Peyer's patch (tissue), 4 donors: ENCODE results near the gene MS4A10.

Experiments
- POLR2A ChIP-seq, 2 donors: fragments of 450-650 bp; IDR thresholded peaks; one replicate each; pipeline ENCODE4 v1.5.1; 2017; ENCODE audit warnings: antibody characterized with exemption in 2 of 2, mild to moderate bottlenecking in 2 of 2, moderate library complexity in 2 of 2
- TF ChIP-seq, protein P1 (sequence below), 6 experiments: fragments of 450-650 bp in 4 of 6; fragments of 200-600 bp in 2 of 6; sonication (generic) in 1 of 6; IDR thresholded peaks; one replicate each; pipeline ENCODE4 v1.5.1; 2017 to 2019; ENCODE audit warnings: antibody characterized with exemption in 6 of 6, mild to moderate bottlenecking in 3 of 6, moderate library complexity in 1 of 6

DNA sequence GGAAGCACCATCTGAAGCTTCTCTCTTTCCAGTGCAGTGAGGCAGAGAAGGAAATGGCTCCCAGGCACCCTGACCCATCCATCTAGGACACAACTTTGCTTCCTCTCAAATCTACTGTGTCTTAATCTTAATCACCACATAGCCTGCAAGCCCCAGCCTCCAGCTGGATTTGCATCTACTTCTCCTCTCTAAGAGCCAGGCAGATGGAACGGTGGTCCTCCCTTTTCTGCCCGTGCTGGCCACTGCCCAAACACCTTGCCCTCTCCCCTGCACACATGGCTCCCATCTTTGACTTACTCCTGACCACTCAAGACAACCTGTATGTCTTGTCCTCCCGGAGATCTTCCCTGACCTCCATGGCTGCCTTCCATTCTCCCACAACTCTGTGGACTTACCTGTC, 7.4 kb downstream of the MS4A10 start:
- TF ChIP-seq, protein P1, sequence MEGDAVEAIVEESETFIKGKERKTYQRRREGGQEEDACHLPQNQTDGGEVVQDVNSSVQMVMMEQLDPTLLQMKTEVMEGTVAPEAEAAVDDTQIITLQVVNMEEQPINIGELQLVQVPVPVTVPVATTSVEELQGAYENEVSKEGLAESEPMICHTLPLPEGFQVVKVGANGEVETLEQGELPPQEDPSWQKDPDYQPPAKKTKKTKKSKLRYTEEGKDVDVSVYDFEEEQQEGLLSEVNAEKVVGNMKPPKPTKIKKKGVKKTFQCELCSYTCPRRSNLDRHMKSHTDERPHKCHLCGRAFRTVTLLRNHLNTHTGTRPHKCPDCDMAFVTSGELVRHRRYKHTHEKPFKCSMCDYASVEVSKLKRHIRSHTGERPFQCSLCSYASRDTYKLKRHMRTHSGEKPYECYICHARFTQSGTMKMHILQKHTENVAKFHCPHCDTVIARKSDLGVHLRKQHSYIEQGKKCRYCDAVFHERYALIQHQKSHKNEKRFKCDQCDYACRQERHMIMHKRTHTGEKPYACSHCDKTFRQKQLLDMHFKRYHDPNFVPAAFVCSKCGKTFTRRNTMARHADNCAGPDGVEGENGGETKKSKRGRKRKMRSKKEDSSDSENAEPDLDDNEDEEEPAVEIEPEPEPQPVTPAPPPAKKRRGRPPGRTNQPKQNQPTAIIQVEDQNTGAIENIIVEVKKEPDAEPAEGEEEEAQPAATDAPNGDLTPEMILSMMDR (IDR thresholded peaks at IDR 0.05), result no peak
- TF ChIP-seq POLR2A (IDR thresholded peaks at IDR 0.05), result no peak
